HepG2 (cell line): ENCODE results near the gene FAM222B. TPM values are rescaled to one million over a fixed set of nuclear protein-coding genes. Genes with fewer than 3 reads are reported as not detected.

Experiments used
- BATF2 ChIP-seq: sonication (generic); formaldehyde crosslinking; IDR thresholded peaks from 2 replicates; pipeline ENCODE4 v1.8.0; 2022; ENCODE audit warnings: mild to moderate bottlenecking, missing genetic modification reagents, moderate library complexity
- BHLHE40 ChIP-seq: IDR thresholded peaks from 2 replicates; pipeline ENCODE4 v1.6.1; 2011; ENCODE audit warnings: low read length, improper control_type of control experiment
- CEBPB ChIP-seq: IDR thresholded peaks from 2 replicates; pipeline ENCODE4 v1.6.1; 2011; ENCODE audit warnings: low read depth, low read length, improper control_type of control experiment, borderline replicate concordance
- ELF1 ChIP-seq: sonication (generic); formaldehyde crosslinking; IDR thresholded peaks from 2 replicates; pipeline ENCODE4 v1.4.0; 2020; ENCODE audit warnings: missing genetic modification reagents
- FOXK1 ChIP-seq: sonication (generic); formaldehyde crosslinking; IDR thresholded peaks from 2 replicates; pipeline ENCODE4 v1.4.0; 2020; ENCODE audit warnings: low read depth, missing genetic modification reagents, borderline replicate concordance
- FOXP1 ChIP-seq, 2 experiments: fragments of 450-650 bp in 1 of 2; IDR thresholded peaks; 2 replicates each; pipeline ENCODE4 v1.6.1; 2017 to 2018; ENCODE audit warnings: antibody characterized with exemption in 1 of 2
- HIVEP1 ChIP-seq: sonication (generic); formaldehyde crosslinking; IDR thresholded peaks from 2 replicates; pipeline ENCODE4 v1.4.0; 2020; ENCODE audit warnings: mild to moderate bottlenecking, missing genetic modification reagents
- KDM3A ChIP-seq: IDR thresholded peaks from 2 replicates; pipeline ENCODE4 v1.6.1; 2018; ENCODE audit warnings: low read depth, missing compliant biosample characterization
- MED8 ChIP-seq: sonication (generic); formaldehyde crosslinking; IDR thresholded peaks from 2 replicates; pipeline ENCODE4 v1.8.1; 2023; ENCODE audit warnings: mild to moderate bottlenecking, missing genetic modification reagents; ENCODE audit not compliant: insufficient replicate concordance
- MLLT10 ChIP-seq: sonication (generic); formaldehyde crosslinking; IDR thresholded peaks from 2 replicates; pipeline ENCODE4 v1.4.0; 2020; ENCODE audit warnings: missing genetic modification reagents
- MTF1 ChIP-seq: sonication (generic); formaldehyde crosslinking; IDR thresholded peaks from 2 replicates; pipeline ENCODE4 v1.5.0; 2020; ENCODE audit warnings: missing genetic modification reagents
- NCOR1 ChIP-seq: fragments of 200-600 bp; sonication (generic); IDR thresholded peaks from 2 replicates; pipeline ENCODE4 v1.7.0; 2017; ENCODE audit warnings: antibody characterized with exemption, low read length, borderline replicate concordance
- NR2F1 ChIP-seq, 2 experiments: fragments of 450-650 bp in 1 of 2; formaldehyde crosslinking in 1 of 2; IDR thresholded peaks; 2 replicates each; pipeline versions ENCODE4 v1.5.0 to v1.6.1; 2016 to 2020; ENCODE audit warnings: mild to moderate bottlenecking in 1 of 2, missing compliant biosample characterization in 1 of 2, missing genetic modification reagents in 1 of 2, moderate library complexity in 1 of 2
- RFX5 ChIP-seq: IDR thresholded peaks from 2 replicates; pipeline ENCODE4 v1.6.1; 2011; ENCODE audit warnings: low read depth, low read length, improper control_type of control experiment
- SAP130 ChIP-seq: IDR thresholded peaks from 2 replicates; pipeline ENCODE4 v1.6.1; 2016; ENCODE audit warnings: low read depth
- SIN3B ChIP-seq: fragments of 150-350 bp; IDR thresholded peaks from 2 replicates; pipeline ENCODE4 v1.6.1; 2014; ENCODE audit warnings: low read length
- ZFP37 ChIP-seq: sonication (generic); formaldehyde crosslinking; IDR thresholded peaks from 2 replicates; pipeline ENCODE4 v1.4.0; 2020; ENCODE audit warnings: missing genetic modification reagents, borderline replicate concordance
- ZNF264 ChIP-seq: sonication (generic); formaldehyde crosslinking; IDR thresholded peaks from 2 replicates; pipeline ENCODE4 v1.4.0; 2020; ENCODE audit warnings: missing genetic modification reagents
- ZNF367 ChIP-seq: sonication (generic); formaldehyde crosslinking; IDR thresholded peaks from 2 replicates; pipeline ENCODE4 v1.4.0; 2020; ENCODE audit warnings: missing genetic modification reagents, borderline replicate concordance
- ZNF468 ChIP-seq: sonication (generic); formaldehyde crosslinking; IDR thresholded peaks from 2 replicates; pipeline ENCODE4 v1.8.0; 2022; ENCODE audit warnings: mild to moderate bottlenecking, moderate library complexity, missing genetic modification reagents
- ZNF674 ChIP-seq: sonication (generic); formaldehyde crosslinking; IDR thresholded peaks from 2 replicates; pipeline ENCODE4 v1.5.0; 2020; ENCODE audit warnings: low read depth, mild to moderate bottlenecking, missing genetic modification reagents
- ZNF878 ChIP-seq: sonication (generic); formaldehyde crosslinking; IDR thresholded peaks from 2 replicates; pipeline ENCODE4 v1.8.1; 2023; ENCODE audit warnings: mild to moderate bottlenecking, missing genetic modification reagents, moderate library complexity
- polyA plus RNA-seq, 8 experiments: library from polyadenylated mRNA; depleted of rRNA in 3 of 8; stranded (reverse) in 7 of 8; unstranded in 1 of 8; fragments of >200 nt; fragmentation: Illumina TruSeq in 4 of 8; extraction: Trizol in 4 of 8; gene quantifications; 2 replicates each; pipeline versions ENCODE4 v1.2.1 to v1.2.3, GENCODE V29; 2011 to 2016; ENCODE audit warnings: low read depth in 4 of 8, missing spikeins in 1 of 8, mixed read lengths in 1 of 8; ENCODE audit not compliant: insufficient read depth in 1 of 8
- total RNA-seq, 5 experiments: library from RNA; depleted of rRNA; stranded (reverse); fragments of >200 nt; fragmentation: Illumina TruSeq; extraction: Trizol; gene quantifications; 2 replicates each; pipeline ENCODE4 v1.2.3, GENCODE V29; 2016; ENCODE audit warnings: low read depth in 1 of 5
- TF ChIP-seq, protein P1 (sequence below): sonication (generic); formaldehyde crosslinking; IDR thresholded peaks from 2 replicates; pipeline ENCODE4 v1.4.0; 2020; ENCODE audit warnings: missing genetic modification reagents, borderline replicate concordance
- TF ChIP-seq, protein P2 (sequence below): sonication (generic); formaldehyde crosslinking; IDR thresholded peaks from 2 replicates; pipeline ENCODE4 v1.8.0; 2022; ENCODE audit warnings: missing genetic modification reagents, mild to moderate bottlenecking, borderline replicate concordance

Gene FAM222B
- total and polyA plus RNA-seq, 2 of the 13 experiments (the other 11 are each of a cell fraction or from before 2014, with no cell fraction given) = 3.5 to 7.3 TPM

- TF ChIP-seq, protein P1, sequence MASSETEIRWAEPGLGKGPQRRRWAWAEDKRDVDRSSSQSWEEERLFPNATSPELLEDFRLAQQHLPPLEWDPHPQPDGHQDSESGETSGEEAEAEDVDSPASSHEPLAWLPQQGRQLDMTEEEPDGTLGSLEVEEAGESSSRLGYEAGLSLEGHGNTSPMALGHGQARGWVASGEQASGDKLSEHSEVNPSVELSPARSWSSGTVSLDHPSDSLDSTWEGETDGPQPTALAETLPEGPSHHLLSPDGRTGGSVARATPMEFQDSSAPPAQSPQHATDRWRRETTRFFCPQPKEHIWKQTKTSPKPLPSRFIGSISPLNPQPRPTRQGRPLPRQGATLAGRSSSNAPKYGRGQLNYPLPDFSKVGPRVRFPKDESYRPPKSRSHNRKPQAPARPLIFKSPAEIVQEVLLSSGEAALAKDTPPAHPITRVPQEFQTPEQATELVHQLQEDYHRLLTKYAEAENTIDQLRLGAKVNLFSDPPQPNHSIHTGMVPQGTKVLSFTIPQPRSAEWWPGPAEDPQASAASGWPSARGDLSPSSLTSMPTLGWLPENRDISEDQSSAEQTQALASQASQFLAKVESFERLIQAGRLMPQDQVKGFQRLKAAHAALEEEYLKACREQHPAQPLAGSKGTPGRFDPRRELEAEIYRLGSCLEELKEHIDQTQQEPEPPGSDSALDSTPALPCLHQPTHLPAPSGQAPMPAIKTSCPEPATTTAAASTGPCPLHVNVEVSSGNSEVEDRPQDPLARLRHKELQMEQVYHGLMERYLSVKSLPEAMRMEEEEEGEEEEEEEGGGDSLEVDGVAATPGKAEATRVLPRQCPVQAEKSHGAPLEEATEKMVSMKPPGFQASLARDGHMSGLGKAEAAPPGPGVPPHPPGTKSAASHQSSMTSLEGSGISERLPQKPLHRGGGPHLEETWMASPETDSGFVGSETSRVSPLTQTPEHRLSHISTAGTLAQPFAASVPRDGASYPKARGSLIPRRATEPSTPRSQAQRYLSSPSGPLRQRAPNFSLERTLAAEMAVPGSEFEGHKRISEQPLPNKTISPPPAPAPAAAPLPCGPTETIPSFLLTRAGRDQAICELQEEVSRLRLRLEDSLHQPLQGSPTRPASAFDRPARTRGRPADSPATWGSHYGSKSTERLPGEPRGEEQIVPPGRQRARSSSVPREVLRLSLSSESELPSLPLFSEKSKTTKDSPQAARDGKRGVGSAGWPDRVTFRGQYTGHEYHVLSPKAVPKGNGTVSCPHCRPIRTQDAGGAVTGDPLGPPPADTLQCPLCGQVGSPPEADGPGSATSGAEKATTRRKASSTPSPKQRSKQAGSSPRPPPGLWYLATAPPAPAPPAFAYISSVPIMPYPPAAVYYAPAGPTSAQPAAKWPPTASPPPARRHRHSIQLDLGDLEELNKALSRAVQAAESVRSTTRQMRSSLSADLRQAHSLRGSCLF (CRISPR knock-in tag) = no peak
- TF ChIP-seq ZNF367 (CRISPR knock-in tag) = no peak
- TF ChIP-seq MTF1 (CRISPR knock-in tag) = peak; percentile 20; the same call in 1 of the 2 replicates
- TF ChIP-seq MLLT10 (CRISPR knock-in tag) = no peak
- no peak for TF ChIP-seq ZNF264 (CRISPR knock-in tag)
- TF ChIP-seq, protein P2, sequence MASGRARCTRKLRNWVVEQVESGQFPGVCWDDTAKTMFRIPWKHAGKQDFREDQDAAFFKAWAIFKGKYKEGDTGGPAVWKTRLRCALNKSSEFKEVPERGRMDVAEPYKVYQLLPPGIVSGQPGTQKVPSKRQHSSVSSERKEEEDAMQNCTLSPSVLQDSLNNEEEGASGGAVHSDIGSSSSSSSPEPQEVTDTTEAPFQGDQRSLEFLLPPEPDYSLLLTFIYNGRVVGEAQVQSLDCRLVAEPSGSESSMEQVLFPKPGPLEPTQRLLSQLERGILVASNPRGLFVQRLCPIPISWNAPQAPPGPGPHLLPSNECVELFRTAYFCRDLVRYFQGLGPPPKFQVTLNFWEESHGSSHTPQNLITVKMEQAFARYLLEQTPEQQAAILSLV (CRISPR knock-in tag) = no peak; the same call in 1 of the 2 replicates
- TF ChIP-seq ZFP37 (CRISPR knock-in tag) = no peak
- TF ChIP-seq RFX5 = no peak
- TF ChIP-seq NCOR1 = peak; percentile 89
- no peak for TF ChIP-seq FOXP1 (IDR thresholded peaks at IDR 0.05)
- TF ChIP-seq FOXP1 (CRISPR knock-in tag; IDR thresholded peaks at IDR 0.05) = 0 out of 2 replicates have a peak, but pooled peaks have one; percentile 8
- TF ChIP-seq ZNF878 (CRISPR knock-in tag) = peak; percentile 80; the same call in 1 of the 2 replicates
- TF ChIP-seq ELF1 (CRISPR knock-in tag) = peak; percentile 72
- peak; percentile 66 for TF ChIP-seq HIVEP1
- TF ChIP-seq BHLHE40 = no peak
- peak; percentile 31; the same call in 1 of the 2 replicates for TF ChIP-seq FOXK1 (CRISPR knock-in tag)
- TF ChIP-seq MED8 (CRISPR knock-in tag) = peak; percentile 57
- TF ChIP-seq ZNF674 (CRISPR knock-in tag) = 0 out of 2 replicates have a peak, but pooled peaks have one; percentile 51
- no peak for TF ChIP-seq ZNF468 (CRISPR knock-in tag)
- peak; percentile 81 for TF ChIP-seq SAP130 (CRISPR knock-in tag)
- TF ChIP-seq KDM3A (CRISPR knock-in tag) = 0 out of 2 replicates have a peak, but pooled peaks have one; percentile 24
- TF ChIP-seq BATF2 (CRISPR knock-in tag) = 0 out of 2 replicates have a peak, but pooled peaks have one; percentile 51
- TF ChIP-seq CEBPB = no peak
- no peak for TF ChIP-seq SIN3B
- peak in 1 of 2 experiments; percentile 87; a peak in 3 of 4 replicates for TF ChIP-seq NR2F1 (CRISPR knock-in tag; IDR thresholded peaks at IDR 0.05)
These were observed 98.3 kb downstream of the FAM222B start (continued) for GRCh38 chr17:28744104-28744971.
